HG03442 (cell line): ENCODE data around the gene RIMBP2.
"Not testable (repeated sequence)": the region's sequence is repeated elsewhere in the genome, so short reads cannot be mapped to it uniquely, and the experiment has no call there.

Experiments
- ATAC-seq: cut with Tn5 transposase; IDR thresholded peaks from one replicate; pipeline ENCODE4 v1.9.1; 2021; ENCODE audit warnings: mild to moderate bottlenecking, moderate library complexity; ENCODE audit not compliant: unreplicated experiment

Gene RIMBP2

GRCh38 chr12:130663514-130663913 lies 52.6 kb downstream of the RIMBP2 start:
- no peak for ATAC-seq

- ATAC-seq, result no peak
These were observed 54.4 kb downstream of the RIMBP2 start for GRCh38 chr12:130661486-130662255.

- ATAC-seq, result no peak
These were observed 55.0 kb downstream of the RIMBP2 start for GRCh38 chr12:130661059-130661458.

GRCh38 chr12:130658145-130658911 lies 57.8 kb downstream of the RIMBP2 start:
- ATAC-seq, result no peak

- ATAC-seq, result no peak
These were observed 59.7 kb downstream of the RIMBP2 start for GRCh38 chr12:130656411-130656810.

GRCh38 chr12:130655881-130656280 lies 60.2 kb downstream of the RIMBP2 start:
- ATAC-seq, result no peak

GRCh38 chr12:130655010-130655409 lies 61.1 kb downstream of the RIMBP2 start:
- ATAC-seq, result no peak

GRCh38 chr12:130651188-130651959 lies 64.7 kb downstream of the RIMBP2 start:
- ATAC-seq, result no peak

GRCh38 chr12:130650131-130650530 lies 66.0 kb downstream of the RIMBP2 start:
- ATAC-seq, result no peak

- no peak for ATAC-seq
These were observed 66.7 kb downstream of the RIMBP2 start for GRCh38 chr12:130649101-130650045.

- ATAC-seq, result no peak
These were observed 68.3 kb downstream of the RIMBP2 start for GRCh38 chr12:130647814-130648213.

GRCh38 chr12:130646716-130647370 lies 69.3 kb downstream of the RIMBP2 start:
- ATAC-seq, result no peak

GRCh38 chr12:130646191-130646590 lies 69.9 kb downstream of the RIMBP2 start:
- ATAC-seq, result not testable (repeated sequence)

GRCh38 chr12:130645751-130646150 lies 70.3 kb downstream of the RIMBP2 start:
- no peak for ATAC-seq

- ATAC-seq, result no peak
These were observed 71.5 kb downstream of the RIMBP2 start for GRCh38 chr12:130644566-130644965.

- no peak for ATAC-seq
These were observed 72.0 kb downstream of the RIMBP2 start for GRCh38 chr12:130644146-130644545.

GRCh38 chr12:130642856-130643255 lies 73.2 kb downstream of the RIMBP2 start:
- ATAC-seq, result no peak

GRCh38 chr12:130641533-130642184 lies 74.4 kb downstream of the RIMBP2 start:
- no peak for ATAC-seq

GRCh38 chr12:130640901-130641300 lies 75.2 kb downstream of the RIMBP2 start:
- no peak for ATAC-seq
